K562 (cell line): Measurements from ENCODE around the gene IGF1R. TPM values are rescaled to one million over a fixed set of nuclear protein-coding genes. Genes with fewer than 3 reads are reported as not detected.

Source experiments
- ARID1B ChIP-seq: fragments of 450-650 bp; IDR thresholded peaks from 2 replicates; pipeline ENCODE4 v1.6.1; 2016; ENCODE audit warnings: antibody characterized with exemption, mild to moderate bottlenecking, inconsistent platforms
- BCOR ChIP-seq: fragments of 450-650 bp; IDR thresholded peaks from 2 replicates; pipeline ENCODE4 v1.6.1; 2016
- CBFA2T2 ChIP-seq: fragments of 450-650 bp; conservative IDR thresholded peaks from 2 replicates; pipeline ENCODE4 v1.6.1; 2017; ENCODE audit warnings: mild to moderate bottlenecking
- ESRRA ChIP-seq: fragments of 450-650 bp; IDR thresholded peaks from 2 replicates; pipeline ENCODE4 v1.6.1; 2014; ENCODE audit warnings: low read depth, mild to moderate bottlenecking, moderate library complexity, borderline replicate concordance
- GATA2 ChIP-seq: sonication (generic); formaldehyde crosslinking; IDR thresholded peaks from 2 replicates; pipeline ENCODE4 v1.4.0; 2020; ENCODE audit warnings: mild to moderate bottlenecking, missing genetic modification reagents
- JUNB ChIP-seq: fragments of 450-650 bp; formaldehyde crosslinking; conservative IDR thresholded peaks from 2 replicates; pipeline ENCODE4 v1.4.0; 2020; ENCODE audit warnings: mild to moderate bottlenecking
- KDM1A ChIP-seq, 2 experiments: fragments of 450-650 bp; IDR thresholded peaks; 2 replicates each; pipeline ENCODE4 v1.6.1; 2016; ENCODE audit warnings: mild to moderate bottlenecking in 2 of 2
- NR2C2 ChIP-seq, 2 experiments: fragments of 200-800 bp in 1 of 2; sonication (Bioruptor generic) in 1 of 2; sonication (generic) in 1 of 2; formaldehyde crosslinking in 1 of 2; IDR thresholded peaks; 2 replicates each; pipeline versions ENCODE4 v1.6.1 to v1.8.0; 2016 to 2022; ENCODE audit warnings: mild to moderate bottlenecking in 1 of 2, missing compliant biosample characterization in 1 of 2, missing genetic modification characterization in 1 of 2, missing genetic modification reagents in 1 of 2
- PML ChIP-seq: IDR thresholded peaks from 2 replicates; pipeline ENCODE4 v1.6.1; 2012; ENCODE audit warnings: low read length, inconsistent platforms
- POLR2AphosphoS5 ChIP-seq: IDR thresholded peaks from 2 replicates; pipeline ENCODE4 v1.6.1; 2011; ENCODE audit warnings: mild to moderate bottlenecking, low read depth, low read length, moderate library complexity; ENCODE audit not compliant: control insufficient read depth, insufficient read depth
- TEAD4 ChIP-seq, 2 experiments: sonication (generic) in 1 of 2; formaldehyde crosslinking in 1 of 2; IDR thresholded peaks; 2 replicates each; pipeline versions ENCODE4 v1.6.1 to v1.8.0; 2012 to 2022; ENCODE audit warnings: borderline replicate concordance in 1 of 2, inconsistent platforms in 1 of 2, low read length in 1 of 2, mild to moderate bottlenecking in 1 of 2, missing genetic modification reagents in 1 of 2
- TRIM24 ChIP-seq, 2 experiments: fragments of 450-650 bp; IDR thresholded peaks; 2 replicates each; pipeline ENCODE4 v1.6.1; 2016
- ZFX ChIP-seq: sonication (generic); formaldehyde crosslinking; IDR thresholded peaks from 2 replicates; pipeline ENCODE4 v1.8.0; 2022; ENCODE audit warnings: mild to moderate bottlenecking, missing genetic modification reagents, moderate library complexity
- ZKSCAN8 ChIP-seq: fragments of 200-800 bp; sonication (Bioruptor generic); IDR thresholded peaks from 2 replicates; pipeline ENCODE4 v1.6.1; 2016; ENCODE audit warnings: missing genetic modification characterization, missing compliant biosample characterization
- polyA plus RNA-seq, 8 experiments: library from polyadenylated mRNA; depleted of rRNA in 4 of 8; stranded (reverse) in 5 of 8; unstranded in 3 of 8; fragments of >200 nt; fragmentation: Nextera tagmentation in 2 of 8; fragmentation: Illumina TruSeq in 1 of 8; extraction: Ambion mirVana in 2 of 8; extraction: Trizol in 1 of 8; gene quantifications; 2 replicates each; pipeline versions ENCODE4 v1.2.1 to v1.2.3, GENCODE V29; 2011 to 2014; ENCODE audit warnings: inconsistent platforms in 1 of 8, missing spikeins in 1 of 8
- total RNA-seq, 7 experiments: library from RNA; depleted of rRNA in 6 of 7; stranded (reverse); fragments of >200 nt in 6 of 7; fragmentation: Illumina TruSeq in 2 of 7; extraction: Trizol in 2 of 7; gene quantifications; 2 replicates each; pipeline versions ENCODE4 v1.2.1 to v1.2.3, GENCODE V29; 2011 to 2021; ENCODE audit warnings: low replicate concordance in 1 of 7
- TF ChIP-seq, protein P1 (sequence below): sonication (generic); formaldehyde crosslinking; IDR thresholded peaks from 2 replicates; pipeline ENCODE4 v1.8.0; 2022; ENCODE audit warnings: missing genetic modification reagents, mild to moderate bottlenecking, moderate library complexity, borderline replicate concordance
- TF ChIP-seq, protein P2 (sequence below): fragments of 250-450 bp; sonication (Bioruptor Pico); IDR thresholded peaks from 2 replicates; pipeline ENCODE4 v1.4.0; 2020; ENCODE audit warnings: mild to moderate bottlenecking, moderate library complexity, borderline replicate concordance
- TF ChIP-seq, protein P3 (sequence below): fragments of 200-800 bp; sonication (Bioruptor generic); IDR thresholded peaks from 2 replicates; pipeline ENCODE4 v1.6.1; 2017; ENCODE audit warnings: missing genetic modification characterization, missing compliant biosample characterization
- TF ChIP-seq, protein P4 (sequence below): sonication (generic); formaldehyde crosslinking; IDR thresholded peaks from 2 replicates; pipeline ENCODE4 v1.8.0; 2023; ENCODE audit warnings: mild to moderate bottlenecking, missing genetic modification reagents

Gene IGF1R
- total and polyA plus RNA-seq, 9 of the 15 experiments (the other 6 are each of a cell fraction or from before 2014, with no cell fraction given) = 0.35 to 8.0 (median 1.6) TPM

DNA sequence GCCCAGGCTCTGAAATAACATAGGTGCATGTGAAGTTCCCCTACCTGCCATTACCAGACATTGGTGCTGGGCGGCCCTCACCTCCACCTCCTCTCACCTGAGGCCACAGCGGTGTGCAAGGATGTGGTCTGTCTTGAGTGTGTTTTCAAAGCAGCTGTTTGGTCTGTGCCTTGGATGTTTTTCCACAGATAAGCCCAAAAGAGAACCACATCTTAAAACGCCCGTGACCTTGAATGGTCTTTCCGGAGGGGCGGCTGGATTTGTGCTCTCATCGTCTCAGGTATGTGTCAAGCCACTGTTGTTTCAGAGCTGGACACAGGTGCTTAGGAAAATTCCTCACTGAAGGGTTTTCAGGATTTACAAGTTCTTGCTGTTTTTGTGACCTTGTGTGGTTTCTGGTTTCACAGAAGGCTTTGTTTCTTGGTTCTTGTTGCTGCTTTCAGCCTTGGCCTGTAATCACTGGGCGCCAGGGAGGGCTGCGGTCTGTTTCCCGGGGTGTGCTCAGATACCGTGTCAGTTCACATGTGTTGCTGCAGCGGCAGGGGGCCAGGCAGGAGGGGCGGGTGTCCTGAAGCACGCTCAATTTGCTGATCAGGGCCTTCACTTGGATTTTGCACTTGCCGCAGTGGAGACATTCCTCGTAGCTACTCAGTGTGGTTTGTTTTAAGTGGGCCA lies 128.4 kb downstream of the IGF1R start (continued):
- TF ChIP-seq ZFX (0 out of 2 replicates have a peak, but pooled peaks have one; percentile 19), ARID1B (peak; percentile 64; the same call in 1 of the 2 replicates), GATA2 (CRISPR knock-in tag) (peak; percentile 71), KDM1A (IDR thresholded peaks at IDR 0.05) (0 out of 4 replicates have a peak, but pooled peaks of 1 of the 2 experiments have one; percentile 9), POLR2AphosphoS5 (peak; percentile 62), TEAD4 (IDR thresholded peaks at IDR 0.05; ENCODE audit: low read length) (peak; percentile 90), TEAD4 (CRISPR knock-in tag; IDR thresholded peaks at IDR 0.05; ENCODE audit: borderline replicate concordance) (no peak), BCOR (0 out of 2 replicates have a peak, but pooled peaks have one; percentile 13), JUNB (CRISPR knock-in tag) (no peak), NR2C2 (CRISPR knock-in tag; IDR thresholded peaks at IDR 0.05) (no peak), NR2C2 (tag; IDR thresholded peaks at IDR 0.05) (peak; percentile 19; the same call in 1 of the 2 replicates), PML (peak; percentile 73), ESRRA (0 out of 2 replicates have a peak, but pooled peaks have one; percentile 27), TRIM24 (IDR thresholded peaks at IDR 0.05) (0 out of 4 replicates have a peak, but pooled peaks of 1 of the 2 experiments have one; percentile 22), ZKSCAN8 (CRISPR knock-in tag) (0 out of 2 replicates have a peak, but pooled peaks have one; percentile 39), CBFA2T2 (peak; percentile 60)
- TF ChIP-seq, protein P1, sequence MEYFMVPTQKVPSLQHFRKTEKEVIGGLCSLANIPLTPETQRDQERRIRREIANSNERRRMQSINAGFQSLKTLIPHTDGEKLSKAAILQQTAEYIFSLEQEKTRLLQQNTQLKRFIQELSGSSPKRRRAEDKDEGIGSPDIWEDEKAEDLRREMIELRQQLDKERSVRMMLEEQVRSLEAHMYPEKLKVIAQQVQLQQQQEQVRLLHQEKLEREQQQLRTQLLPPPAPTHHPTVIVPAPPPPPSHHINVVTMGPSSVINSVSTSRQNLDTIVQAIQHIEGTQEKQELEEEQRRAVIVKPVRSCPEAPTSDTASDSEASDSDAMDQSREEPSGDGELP (CRISPR knock-in tag) = peak; percentile 85; the same call in 1 of the 2 replicates
- TF ChIP-seq, protein P2, sequence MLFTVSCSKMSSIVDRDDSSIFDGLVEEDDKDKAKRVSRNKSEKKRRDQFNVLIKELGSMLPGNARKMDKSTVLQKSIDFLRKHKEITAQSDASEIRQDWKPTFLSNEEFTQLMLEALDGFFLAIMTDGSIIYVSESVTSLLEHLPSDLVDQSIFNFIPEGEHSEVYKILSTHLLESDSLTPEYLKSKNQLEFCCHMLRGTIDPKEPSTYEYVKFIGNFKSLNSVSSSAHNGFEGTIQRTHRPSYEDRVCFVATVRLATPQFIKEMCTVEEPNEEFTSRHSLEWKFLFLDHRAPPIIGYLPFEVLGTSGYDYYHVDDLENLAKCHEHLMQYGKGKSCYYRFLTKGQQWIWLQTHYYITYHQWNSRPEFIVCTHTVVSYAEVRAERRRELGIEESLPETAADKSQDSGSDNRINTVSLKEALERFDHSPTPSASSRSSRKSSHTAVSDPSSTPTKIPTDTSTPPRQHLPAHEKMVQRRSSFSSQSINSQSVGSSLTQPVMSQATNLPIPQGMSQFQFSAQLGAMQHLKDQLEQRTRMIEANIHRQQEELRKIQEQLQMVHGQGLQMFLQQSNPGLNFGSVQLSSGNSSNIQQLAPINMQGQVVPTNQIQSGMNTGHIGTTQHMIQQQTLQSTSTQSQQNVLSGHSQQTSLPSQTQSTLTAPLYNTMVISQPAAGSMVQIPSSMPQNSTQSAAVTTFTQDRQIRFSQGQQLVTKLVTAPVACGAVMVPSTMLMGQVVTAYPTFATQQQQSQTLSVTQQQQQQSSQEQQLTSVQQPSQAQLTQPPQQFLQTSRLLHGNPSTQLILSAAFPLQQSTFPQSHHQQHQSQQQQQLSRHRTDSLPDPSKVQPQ (CRISPR knock-in tag) = no peak
- TF ChIP-seq, protein P3, sequence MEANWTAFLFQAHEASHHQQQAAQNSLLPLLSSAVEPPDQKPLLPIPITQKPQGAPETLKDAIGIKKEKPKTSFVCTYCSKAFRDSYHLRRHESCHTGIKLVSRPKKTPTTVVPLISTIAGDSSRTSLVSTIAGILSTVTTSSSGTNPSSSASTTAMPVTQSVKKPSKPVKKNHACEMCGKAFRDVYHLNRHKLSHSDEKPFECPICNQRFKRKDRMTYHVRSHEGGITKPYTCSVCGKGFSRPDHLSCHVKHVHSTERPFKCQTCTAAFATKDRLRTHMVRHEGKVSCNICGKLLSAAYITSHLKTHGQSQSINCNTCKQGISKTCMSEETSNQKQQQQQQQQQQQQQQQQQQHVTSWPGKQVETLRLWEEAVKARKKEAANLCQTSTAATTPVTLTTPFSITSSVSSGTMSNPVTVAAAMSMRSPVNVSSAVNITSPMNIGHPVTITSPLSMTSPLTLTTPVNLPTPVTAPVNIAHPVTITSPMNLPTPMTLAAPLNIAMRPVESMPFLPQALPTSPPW (CRISPR knock-in tag) = peak; percentile 77
- TF ChIP-seq, protein P4, sequence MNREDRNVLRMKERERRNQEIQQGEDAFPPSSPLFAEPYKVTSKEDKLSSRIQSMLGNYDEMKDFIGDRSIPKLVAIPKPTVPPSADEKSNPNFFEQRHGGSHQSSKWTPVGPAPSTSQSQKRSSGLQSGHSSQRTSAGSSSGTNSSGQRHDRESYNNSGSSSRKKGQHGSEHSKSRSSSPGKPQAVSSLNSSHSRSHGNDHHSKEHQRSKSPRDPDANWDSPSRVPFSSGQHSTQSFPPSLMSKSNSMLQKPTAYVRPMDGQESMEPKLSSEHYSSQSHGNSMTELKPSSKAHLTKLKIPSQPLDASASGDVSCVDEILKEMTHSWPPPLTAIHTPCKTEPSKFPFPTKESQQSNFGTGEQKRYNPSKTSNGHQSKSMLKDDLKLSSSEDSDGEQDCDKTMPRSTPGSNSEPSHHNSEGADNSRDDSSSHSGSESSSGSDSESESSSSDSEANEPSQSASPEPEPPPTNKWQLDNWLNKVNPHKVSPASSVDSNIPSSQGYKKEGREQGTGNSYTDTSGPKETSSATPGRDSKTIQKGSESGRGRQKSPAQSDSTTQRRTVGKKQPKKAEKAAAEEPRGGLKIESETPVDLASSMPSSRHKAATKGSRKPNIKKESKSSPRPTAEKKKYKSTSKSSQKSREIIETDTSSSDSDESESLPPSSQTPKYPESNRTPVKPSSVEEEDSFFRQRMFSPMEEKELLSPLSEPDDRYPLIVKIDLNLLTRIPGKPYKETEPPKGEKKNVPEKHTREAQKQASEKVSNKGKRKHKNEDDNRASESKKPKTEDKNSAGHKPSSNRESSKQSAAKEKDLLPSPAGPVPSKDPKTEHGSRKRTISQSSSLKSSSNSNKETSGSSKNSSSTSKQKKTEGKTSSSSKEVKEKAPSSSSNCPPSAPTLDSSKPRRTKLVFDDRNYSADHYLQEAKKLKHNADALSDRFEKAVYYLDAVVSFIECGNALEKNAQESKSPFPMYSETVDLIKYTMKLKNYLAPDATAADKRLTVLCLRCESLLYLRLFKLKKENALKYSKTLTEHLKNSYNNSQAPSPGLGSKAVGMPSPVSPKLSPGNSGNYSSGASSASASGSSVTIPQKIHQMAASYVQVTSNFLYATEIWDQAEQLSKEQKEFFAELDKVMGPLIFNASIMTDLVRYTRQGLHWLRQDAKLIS = no peak
